HG02763 (cell line): ENCODE data around the gene SLIT3.

Source experiments
- ATAC-seq: cut with Tn5 transposase; IDR thresholded peaks from one replicate; pipeline ENCODE4 v1.9.1; 2021; ENCODE audit warnings: mild to moderate bottlenecking, moderate library complexity; ENCODE audit not compliant: unreplicated experiment

The SLIT3 gene

GRCh38 chr5:169009123-169009522, 291.8 kb downstream of the SLIT3 start:
- ATAC-seq: no peak

GRCh38 chr5:169006842-169007790, 293.8 kb downstream of the SLIT3 start:
- ATAC-seq: no peak

GRCh38 chr5:169004551-169004950, 296.4 kb downstream of the SLIT3 start:
- ATAC-seq: no peak

GRCh38 chr5:169003721-169004541, 297.0 kb downstream of the SLIT3 start:
- no peak for ATAC-seq

- no peak for ATAC-seq
Observed at GRCh38 chr5:169002953-169003555, 297.9 kb downstream of the SLIT3 start.

GRCh38 chr5:169001394-169001793, 299.5 kb downstream of the SLIT3 start:
- ATAC-seq: no peak

- no peak for ATAC-seq
Observed at GRCh38 chr5:168995024-168995423, 305.9 kb downstream of the SLIT3 start.

- no peak for ATAC-seq
Observed at GRCh38 chr5:168992687-168993086, 308.3 kb downstream of the SLIT3 start.

- no peak for ATAC-seq
Observed at GRCh38 chr5:168992016-168992415, 308.9 kb downstream of the SLIT3 start.

GRCh38 chr5:168991311-168991710, 309.6 kb downstream of the SLIT3 start:
- ATAC-seq: no peak

- ATAC-seq: no peak
Observed at GRCh38 chr5:168990679-168991078, 310.3 kb downstream of the SLIT3 start.

- ATAC-seq: no peak
Observed at GRCh38 chr5:168989731-168990505, 311.0 kb downstream of the SLIT3 start.

- ATAC-seq: no peak
Observed at GRCh38 chr5:168988699-168989098, 312.2 kb downstream of the SLIT3 start.

GRCh38 chr5:168987543-168988300, 313.2 kb downstream of the SLIT3 start:
- no peak for ATAC-seq

- no peak for ATAC-seq
Observed at GRCh38 chr5:168985454-168985853, 315.5 kb downstream of the SLIT3 start.

GRCh38 chr5:168984135-168984675, 316.7 kb downstream of the SLIT3 start:
- ATAC-seq: no peak

- ATAC-seq: no peak
Observed at GRCh38 chr5:168979135-168979534, 321.8 kb downstream of the SLIT3 start.

- no peak for ATAC-seq
Observed at GRCh38 chr5:168978500-168978899, 322.4 kb downstream of the SLIT3 start.

GRCh38 chr5:168978015-168978414, 322.9 kb downstream of the SLIT3 start:
- no peak for ATAC-seq
